HG02981 (cell line): Measurements from ENCODE around the gene BCAS3.
"Not testable (repeated sequence)": the region's sequence is repeated elsewhere in the genome, so short reads cannot be mapped to it uniquely, and the experiment has no call there.

ENCODE experiments used
- ATAC-seq: cut with Tn5 transposase; IDR thresholded peaks from one replicate; pipeline ENCODE4 v1.9.1; 2021; ENCODE audit warnings: mild to moderate bottlenecking, moderate library complexity; ENCODE audit not compliant: unreplicated experiment

The BCAS3 gene

GRCh38 chr17:61237275-61237674 lies 559.6 kb downstream of the BCAS3 start:
- ATAC-seq, result no peak

GRCh38 chr17:61238455-61238933 lies 560.8 kb downstream of the BCAS3 start:
- no peak for ATAC-seq

- ATAC-seq, result no peak
These were observed 561.7 kb downstream of the BCAS3 start for GRCh38 chr17:61239327-61239726.

GRCh38 chr17:61239953-61240352 lies 562.3 kb downstream of the BCAS3 start:
- no peak for ATAC-seq

DNA sequence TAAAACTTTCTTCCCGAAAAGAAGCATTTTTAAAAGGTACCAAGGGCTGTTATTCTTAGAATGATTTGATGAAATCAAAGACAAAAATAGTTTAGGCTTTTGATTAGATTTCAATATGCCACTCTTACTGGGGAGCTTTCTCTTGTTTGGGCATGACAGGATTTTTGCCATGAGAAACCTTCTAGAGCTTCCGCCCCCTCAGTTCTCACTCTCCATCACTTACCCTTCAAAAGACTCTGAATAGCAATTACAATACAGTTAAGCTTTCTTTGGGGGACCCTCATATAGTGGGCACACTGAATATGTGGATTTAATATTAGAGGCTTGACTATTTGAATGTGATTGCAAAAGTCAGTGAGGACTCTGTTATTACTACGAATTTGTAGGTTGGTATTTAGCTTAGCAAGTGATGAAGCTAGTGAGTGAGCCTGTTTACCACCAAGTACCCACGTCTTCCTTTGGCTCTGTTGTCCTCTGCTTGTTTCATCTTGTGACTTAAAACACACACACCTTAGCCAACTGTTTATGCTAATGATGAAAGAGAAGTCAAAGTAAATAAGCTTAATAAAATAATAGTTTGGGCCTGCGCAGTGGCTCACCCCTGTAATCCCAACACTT lies 563.3 kb downstream of the BCAS3 start:
- no peak for ATAC-seq

DNA sequence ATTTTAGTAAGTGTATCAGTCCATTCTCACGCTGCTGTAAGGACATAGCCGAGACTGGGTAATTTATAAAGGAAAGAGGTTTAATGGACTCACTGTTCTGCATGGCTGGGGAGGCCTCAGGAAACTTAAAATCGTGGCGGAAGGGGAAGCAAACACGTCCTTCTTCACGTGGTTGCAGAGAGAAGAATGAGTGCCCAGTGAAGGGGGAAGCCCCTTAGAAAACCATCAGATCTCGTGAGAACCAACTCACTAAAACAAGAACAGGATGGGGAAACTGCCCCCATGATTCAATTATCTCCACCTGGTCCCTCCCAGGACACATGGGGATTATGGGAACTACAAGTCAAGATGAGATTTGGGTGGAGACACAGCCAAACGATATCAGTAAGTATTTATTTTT lies 567.3 kb downstream of the BCAS3 start:
- ATAC-seq, result not testable (repeated sequence)

- ATAC-seq, result no peak
These were observed 568.1 kb downstream of the BCAS3 start for GRCh38 chr17:61245706-61246135.

GRCh38 chr17:61247439-61247838 lies 569.8 kb downstream of the BCAS3 start:
- ATAC-seq, result no peak

DNA sequence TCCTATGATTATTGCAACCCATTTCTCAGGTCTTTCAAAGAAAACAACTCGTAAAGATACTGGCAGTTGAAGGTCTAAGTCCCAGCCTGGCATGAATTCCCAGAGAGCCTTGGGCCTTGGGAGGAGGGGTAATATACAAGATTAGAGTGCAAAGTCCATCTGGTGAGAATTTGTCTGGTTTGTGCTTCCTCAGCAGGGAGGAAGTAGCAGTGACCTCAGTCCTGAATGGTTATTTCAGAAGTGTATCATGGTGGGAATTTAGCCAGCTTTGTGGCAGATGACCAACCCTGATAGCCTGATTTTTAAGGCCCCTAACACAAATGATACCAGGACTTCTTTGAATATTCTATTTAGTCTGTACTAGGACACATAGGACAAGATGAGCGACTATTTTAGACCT lies 570.7 kb downstream of the BCAS3 start:
- ATAC-seq, result no peak

DNA sequence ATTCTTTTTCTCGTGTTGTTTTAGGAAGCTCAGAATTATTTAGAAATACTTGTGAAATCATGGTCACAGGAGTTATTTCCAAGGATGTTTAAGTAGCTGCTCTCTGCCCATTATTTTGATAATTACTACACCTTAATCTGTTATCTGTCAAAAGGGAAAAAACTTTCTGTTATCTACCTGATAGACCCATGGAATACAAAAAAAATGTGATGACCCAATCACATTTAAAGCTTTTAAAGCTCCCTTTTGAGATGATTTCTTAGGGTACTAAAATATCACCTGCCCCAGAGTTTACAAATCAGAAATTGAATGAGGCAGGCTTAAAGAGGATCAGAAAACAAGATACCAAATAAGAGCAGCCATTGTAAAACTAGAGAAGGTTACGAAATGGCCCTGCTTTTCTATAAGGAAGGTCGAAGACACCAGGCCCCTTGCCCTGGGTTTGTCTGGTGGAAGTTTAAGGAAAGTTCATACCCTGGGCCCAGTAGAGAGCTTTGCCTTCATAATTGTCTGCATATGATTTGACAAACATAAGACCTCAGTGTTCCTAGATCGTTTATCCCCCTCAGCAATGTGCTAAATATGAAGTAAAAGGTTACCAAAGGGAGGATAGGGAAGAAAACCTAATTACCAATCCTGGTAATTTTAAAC lies 572.1 kb downstream of the BCAS3 start:
- no peak for ATAC-seq

GRCh38 chr17:61250335-61250890 lies 572.8 kb downstream of the BCAS3 start:
- ATAC-seq, result no peak

DNA sequence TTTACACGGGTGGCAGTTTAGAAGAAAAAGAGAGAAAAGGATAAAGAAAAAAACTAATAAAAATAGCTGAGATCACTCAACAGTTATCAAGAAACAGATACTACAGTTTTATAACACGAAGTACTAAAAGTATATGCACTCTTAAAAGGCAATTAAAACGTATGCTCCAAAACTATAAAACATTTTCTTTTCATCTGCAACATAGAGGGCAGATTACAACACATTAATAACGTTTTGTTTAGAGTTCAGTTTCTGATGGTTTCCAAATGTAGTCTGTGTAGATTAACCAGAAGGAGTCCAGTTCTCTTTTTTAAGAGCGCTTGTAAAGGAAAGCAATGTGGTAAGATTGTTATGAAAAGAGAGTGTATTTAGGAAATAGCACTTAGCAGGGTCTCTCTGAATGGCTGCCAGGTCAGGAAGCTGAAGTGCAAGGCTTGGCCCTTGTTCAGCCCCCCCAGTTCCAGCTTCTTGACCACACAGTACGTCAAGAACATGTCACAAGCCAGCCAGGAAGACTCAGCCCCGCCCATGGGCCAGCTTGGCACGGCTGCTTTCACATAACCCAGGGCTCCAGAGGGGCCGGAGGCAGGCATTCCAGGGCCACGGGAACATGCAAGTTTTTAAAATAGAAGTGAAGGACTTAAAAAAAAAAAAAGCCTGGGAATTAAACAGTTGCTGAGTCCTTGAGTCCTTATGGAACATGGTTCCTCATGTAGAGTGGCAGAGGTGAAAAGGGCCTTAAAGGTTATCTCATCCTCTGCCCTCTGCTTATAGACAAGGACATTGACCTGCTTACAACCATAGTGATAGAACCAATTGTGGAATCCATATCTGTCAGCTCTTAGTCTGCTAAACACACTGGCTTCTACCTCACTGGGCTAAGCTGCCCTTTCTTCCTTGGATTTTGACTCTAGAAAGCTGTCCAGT lies 574.6 kb downstream of the BCAS3 start:
- ATAC-seq, result peak; percentile 48

- ATAC-seq, result no peak
These were observed 575.7 kb downstream of the BCAS3 start for GRCh38 chr17:61253362-61253761.

- no peak for ATAC-seq
These were observed 576.4 kb downstream of the BCAS3 start for GRCh38 chr17:61253937-61254574.

DNA sequence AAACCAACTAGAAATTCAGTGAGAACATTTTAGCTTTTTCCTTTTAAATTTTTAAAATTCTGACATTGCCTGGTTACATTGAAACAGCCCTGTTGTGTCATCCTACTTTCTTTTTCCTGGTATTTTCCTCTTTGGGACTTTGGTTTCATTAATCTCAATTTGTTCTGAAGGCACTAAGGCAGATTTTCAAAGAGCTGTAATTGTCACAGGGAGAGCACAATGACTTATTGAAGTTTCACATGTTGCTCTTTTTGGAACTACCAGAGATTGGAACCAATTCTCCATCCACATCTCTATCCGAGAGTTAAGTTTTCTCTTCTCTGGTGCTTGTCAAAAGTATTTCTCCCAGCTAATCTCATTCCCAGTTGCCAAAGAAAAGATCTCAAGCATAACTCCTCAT lies 577.3 kb downstream of the BCAS3 start:
- ATAC-seq, result no peak

- no peak for ATAC-seq
These were observed 578.0 kb downstream of the BCAS3 start for GRCh38 chr17:61255647-61256046.

- ATAC-seq, result no peak
These were observed 581.7 kb downstream of the BCAS3 start for GRCh38 chr17:61259360-61259759.

GRCh38 chr17:61260071-61260797 lies 582.6 kb downstream of the BCAS3 start:
- ATAC-seq, result no peak

DNA sequence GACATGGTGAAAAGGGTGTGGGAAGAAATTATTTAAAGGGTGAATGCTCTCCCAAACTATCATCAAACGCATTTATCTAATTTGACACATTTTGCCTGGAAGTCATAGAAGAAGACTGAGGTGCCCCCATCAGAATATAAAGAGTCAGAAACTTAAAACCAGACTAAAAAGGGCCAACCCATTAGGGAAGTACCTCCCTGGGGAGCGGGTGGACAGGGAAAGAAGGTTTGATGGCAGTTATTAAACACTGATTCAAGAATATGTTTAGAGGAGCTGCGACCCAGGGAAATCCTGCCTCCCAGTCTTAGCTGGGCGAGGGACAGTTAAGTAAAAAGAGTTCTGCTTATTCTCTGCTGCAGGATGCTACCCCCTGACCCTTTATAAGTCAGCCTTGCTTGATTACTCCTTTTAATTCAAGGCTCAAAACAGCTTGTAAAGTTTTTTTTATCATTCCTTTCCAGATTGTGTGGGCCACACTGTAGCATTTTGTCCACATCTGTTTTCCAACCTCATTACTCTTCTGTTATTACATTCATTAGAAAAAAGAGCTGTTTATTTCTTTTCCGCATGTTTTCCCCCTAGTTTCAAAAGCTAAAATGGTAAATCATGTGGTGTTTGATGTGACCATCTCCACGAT lies 583.5 kb downstream of the BCAS3 start:
- no peak for ATAC-seq

- no peak for ATAC-seq
These were observed 587.7 kb downstream of the BCAS3 start for GRCh38 chr17:61265397-61265796.
